A673 (cell line): ENCODE data around the gene CACNB1. TPM values are rescaled to one million over a fixed set of nuclear protein-coding genes. Genes with fewer than 3 reads are reported as not detected.

Source experiments
- BruUV-seq: library from RNA; stranded (reverse); fragments of 400-500 nt; replicated peaks from 2 replicates; lab custom pipeline; 2021; lab: Mats Ljungman, UMichigan
- CTCF ChIA-PET: fragments of 300-600 bp; sonication (Branson Sonifier 250); formaldehyde crosslinking; loops from one replicate; lab custom pipeline; 2022; ENCODE audit warnings: antibody characterized with exemption; lab: Charles Lee
- POLR2A ChIA-PET: fragments of 300-600 bp; sonication (Branson Sonifier 250); formaldehyde crosslinking; loops from one replicate; lab custom pipeline; 2022; ENCODE audit warnings: antibody characterized with exemption; ENCODE audit not compliant: low non-redundant PET; lab: Charles Lee
- DNase-seq: peaks from one replicate; pipeline ENCODE4 v3.0.0-alpha.2; 2015; ENCODE audit warnings: low spot score
- H3K27ac ChIP-seq: fragments of 200-600 bp; sonication (generic); 2 replicates; pipeline ENCODE4 v1.5.1; 2016; ENCODE audit warnings: mixed run types, low read depth, mild to moderate bottlenecking, mixed read lengths, antibody characterized with exemption, low read length; ENCODE audit not compliant: poor library complexity, severe bottlenecking
- H3K27me3 ChIP-seq: fragments of 200-600 bp; sonication (generic); replicated peaks from 2 replicates; pipeline ENCODE4 v1.6.1; 2017; ENCODE audit warnings: mixed run types, low read depth, mild to moderate bottlenecking, mixed read lengths, antibody characterized with exemption, low read length; ENCODE audit not compliant: insufficient read depth, poor library complexity
- H3K36me3 ChIP-seq: fragments of 200-600 bp; sonication (generic); 2 replicates; pipeline ENCODE4 v1.6.1; 2016; ENCODE audit warnings: mixed run types, mild to moderate bottlenecking, mixed read lengths, antibody characterized with exemption, low read length; ENCODE audit not compliant: insufficient read depth, poor library complexity, severe bottlenecking
- H3K4me1 ChIP-seq: fragments of 200-600 bp; sonication (generic); 2 replicates; pipeline ENCODE4 v1.6.1; 2017; ENCODE audit warnings: mixed run types, mild to moderate bottlenecking, mixed read lengths, antibody characterized with exemption, low read length; ENCODE audit not compliant: insufficient read depth, poor library complexity, severe bottlenecking
- H3K4me3 ChIP-seq: fragments of 200-600 bp; sonication (generic); 2 replicates; pipeline ENCODE4 v1.5.1; 2016; ENCODE audit warnings: low read depth, mixed run types, mild to moderate bottlenecking, mixed read lengths, low read length; ENCODE audit not compliant: poor library complexity, severe bottlenecking
- H3K9me3 ChIP-seq: fragments of 200-600 bp; sonication (generic); 2 replicates; pipeline ENCODE4 v1.6.1; 2016; ENCODE audit warnings: mixed run types, low read depth, mild to moderate bottlenecking, mixed read lengths, antibody characterized with exemption, low read length; ENCODE audit not compliant: poor library complexity, severe bottlenecking
- CTCF ChIP-seq: fragments of 300-800, 200-600 bp; sonication (generic); conservative IDR thresholded peaks from 2 replicates; pipeline ENCODE4 v1.5.1; 2017; ENCODE audit warnings: low read depth, mild to moderate bottlenecking, antibody characterized with exemption, low read length, moderate library complexity, mixed read lengths
- EZH2 ChIP-seq: fragments of 200-600 bp; sonication (generic); IDR thresholded peaks from 2 replicates; pipeline ENCODE4 v1.6.1; 2017; ENCODE audit warnings: borderline replicate concordance, low read depth, mild to moderate bottlenecking, mixed read lengths, antibody characterized with exemption, low read length; ENCODE audit not compliant: poor library complexity, severe bottlenecking
- intact Hi-C: fragments of 100-400 bp; cut with micrococcal nuclease; formaldehyde crosslinking; loops from one replicate; pipeline ENCODE4 v1.10.0; 2022; ENCODE audit not compliant: unreplicated experiment
- total RNA-seq: library from RNA; stranded (reverse); gene quantifications from 2 replicates; pipeline ENCODE4 v1.2.3, GENCODE V29; 2021

Gene CACNB1
- total RNA-seq, 1 experiment from 2014 or later = 8.0 TPM

- no peak overlapping the region for H3K27ac ChIP-seq
- no peak for TF ChIP-seq EZH2
- TF ChIP-seq CTCF = no peak
- H3K4me3 ChIP-seq = no peak overlapping the region
- H3K27me3 ChIP-seq = no peaks in the 10 kb centered on the region
- intact Hi-C loops = no loop called here
- no peak for DNase-seq
- CTCF ChIA-PET = interaction anchor here (0.6 kb wide), 1 partner anchor 63 kb away, joined by 4 read pairs; no protein-coding TSS in a partner anchor
- no peaks in the 10 kb centered on the region for H3K36me3 ChIP-seq
- H3K9me3 ChIP-seq = no peaks in the 10 kb centered on the region
- H3K4me1 ChIP-seq = no peaks in the 10 kb centered on the region
- BruUV-seq = no TSS peak
- POLR2A ChIA-PET = no interaction called here
Measured at GRCh38 chr17:39139161-39139511, 58.3 kb downstream of the CACNB1 start.

GRCh38 chr17:39138431-39139160, 58.9 kb downstream of the CACNB1 start:
- POLR2A ChIA-PET = no interaction called here
- TF ChIP-seq EZH2 (no peak), CTCF (no peak)
- no peak overlapping the region for H3K27ac ChIP-seq
- no peak overlapping the region for H3K4me3 ChIP-seq
- intact Hi-C loops = no loop called here
- H3K36me3 ChIP-seq = no peaks in the 10 kb centered on the region
- H3K9me3 ChIP-seq = no peaks in the 10 kb centered on the region
- DNase-seq = no peak
- CTCF ChIA-PET = no interaction called here
- H3K4me1 ChIP-seq = no peaks in the 10 kb centered on the region
- BruUV-seq = no TSS peak
- no peaks in the 10 kb centered on the region for H3K27me3 ChIP-seq

GRCh38 chr17:39134878-39135277, 62.6 kb downstream of the CACNB1 start:
- DNase-seq = no peak
- POLR2A ChIA-PET = no interaction called here
- BruUV-seq = no TSS peak

More at GRCh38 chr17:39134878-39135277, 62.6 kb downstream of the CACNB1 start:
- Histone ChIP-seq H3K4me1 (no peaks in the 10 kb centered on the region), H3K27me3 (no peaks in the 10 kb centered on the region), H3K27ac (no peak overlapping the region), H3K9me3 (no peaks in the 10 kb centered on the region), H3K4me3 (no peak overlapping the region), H3K36me3 (no peaks in the 10 kb centered on the region)
- TF ChIP-seq CTCF (no peak), EZH2 (no peak)
- CTCF ChIA-PET = no interaction called here
- intact Hi-C loops = no loop called here
